Stimulated activated CD4-positive, alpha-beta T cell treated with anti-CD3 and anti-CD28 coated beads, Interleukin-2, amount 100 ng/mL, for 4 hours (primary cell): ENCODE measurements around the gene CPEB4.

Source experiments
- DNase-seq: peaks from one replicate; pipeline ENCODE4 v3.0.0-alpha.2; 2020; ENCODE audit warnings: low read depth

CPEB4 gene

DNA sequence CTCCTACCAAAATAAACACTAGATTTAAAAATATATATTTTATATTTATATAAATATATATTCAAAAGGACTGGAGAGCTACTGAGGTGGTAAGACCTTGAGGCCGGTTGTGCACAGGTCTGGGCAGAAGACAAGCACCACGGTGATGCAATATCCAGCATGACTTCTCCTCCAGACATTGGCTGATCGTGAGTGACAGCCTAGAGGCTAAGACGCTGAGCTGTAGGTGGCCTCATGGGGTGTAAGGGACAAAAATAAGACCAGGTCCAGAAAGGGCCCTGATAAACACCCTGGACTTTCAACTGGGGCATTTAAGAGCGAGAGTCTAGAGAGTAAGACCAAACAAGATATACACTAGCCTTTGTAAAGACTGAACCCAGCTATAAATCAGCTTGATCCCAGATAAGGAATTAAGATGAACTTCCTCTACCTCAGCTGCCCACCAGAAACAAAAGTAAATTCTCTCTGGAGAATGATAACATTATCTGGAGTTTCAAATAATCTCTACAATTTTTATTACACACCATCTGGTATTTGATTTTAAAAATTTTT lies 86.6 kb downstream of the CPEB4 start:
- DNase-seq: no peak

DNA sequence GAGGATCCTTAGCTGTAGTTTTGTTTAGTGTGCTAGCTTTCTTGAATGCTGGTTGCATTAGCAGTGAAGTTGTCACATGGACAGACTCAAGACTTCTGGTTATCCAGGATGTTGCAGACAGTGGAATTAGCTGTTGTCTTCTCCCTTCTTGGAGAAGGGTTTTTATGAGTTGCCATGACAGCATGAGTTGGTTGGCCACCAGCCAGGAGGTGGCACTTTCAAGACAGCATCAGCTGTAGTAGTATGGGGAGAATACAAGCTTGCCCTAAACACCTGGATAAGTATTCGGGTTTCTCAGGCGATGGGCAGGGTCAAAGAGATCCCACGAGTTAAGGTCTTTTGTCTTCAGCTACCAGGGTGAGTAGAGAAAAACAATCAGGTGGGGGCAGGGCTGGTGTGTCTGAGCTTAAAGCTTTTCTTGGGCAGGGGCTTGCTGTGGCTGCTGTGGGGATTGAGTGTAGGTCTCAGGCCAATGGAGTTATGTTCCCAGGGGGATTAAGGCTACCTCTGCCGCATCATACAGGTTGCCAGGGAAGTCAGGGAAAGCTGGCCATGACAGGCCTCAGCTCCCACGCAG lies 93.1 kb downstream of the CPEB4 start:
- no peak for DNase-seq

DNA sequence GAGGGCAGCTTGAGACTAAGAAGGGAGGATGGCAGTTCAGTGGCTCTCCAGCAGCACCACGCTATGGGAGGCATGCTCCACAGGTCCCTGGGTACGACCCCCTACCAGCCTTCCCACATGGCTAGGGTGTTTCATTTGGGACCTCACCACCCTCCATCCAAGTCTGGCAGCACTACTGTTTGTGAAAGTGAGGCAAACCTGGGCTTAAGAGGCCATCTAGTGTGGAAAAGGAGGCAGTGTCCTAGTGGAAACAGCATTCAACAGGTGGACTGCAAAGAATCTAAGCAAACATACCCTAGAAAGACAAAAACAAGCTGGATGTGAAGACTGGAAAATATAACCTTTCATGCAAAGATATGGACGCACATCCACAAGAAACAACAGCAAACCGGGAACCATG lies 96.1 kb downstream of the CPEB4 start:
- no peak for DNase-seq

DNA sequence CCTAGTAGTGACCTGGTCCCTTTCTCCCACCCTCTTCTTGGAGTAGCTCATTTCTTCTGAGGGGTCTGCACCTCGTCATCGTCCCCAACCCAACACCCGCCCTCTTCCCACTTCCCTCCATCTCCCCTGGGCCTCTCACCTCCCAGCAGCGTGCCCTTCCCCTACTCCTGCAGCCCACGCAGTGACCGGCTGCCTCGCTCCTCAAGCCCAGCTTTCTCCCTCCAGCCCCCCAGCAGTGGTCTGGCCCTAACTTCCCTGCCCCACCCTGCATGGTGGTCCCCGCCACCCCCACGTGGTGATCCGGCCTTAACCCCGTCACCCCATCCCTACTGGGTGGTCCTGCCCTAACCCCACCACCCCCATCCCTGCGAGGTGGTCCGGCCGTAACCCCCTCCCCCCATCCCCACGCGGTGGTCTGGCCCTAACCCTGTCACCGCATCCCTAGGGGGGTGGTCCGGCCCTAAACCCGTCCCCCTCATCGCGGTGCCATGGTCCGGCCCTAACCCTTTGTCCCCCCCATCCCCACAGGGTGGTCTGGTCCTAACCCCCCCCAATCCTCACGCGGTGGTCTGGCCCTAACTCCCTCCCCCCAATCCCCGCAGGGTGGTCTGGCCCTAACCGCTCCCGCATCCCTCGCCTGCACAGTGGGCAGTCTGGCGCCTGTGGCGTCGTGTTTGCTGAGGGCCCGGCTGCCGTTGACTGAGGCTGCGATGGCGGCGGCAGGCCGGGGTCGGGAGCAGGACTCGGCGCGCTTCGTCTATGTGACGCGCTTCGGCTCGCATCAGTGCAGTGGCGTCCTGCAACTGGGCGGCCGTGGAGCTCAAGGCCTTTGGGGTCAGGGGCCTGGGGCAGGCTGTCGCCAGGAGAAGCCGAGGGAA lies 100.6 kb downstream of the CPEB4 start, which contains the start of gene C5orf47:
TSS of gene C5orf47 (plus strand) at position 617 of the 878 bp plus-strand sequence. CDS start at position 711, 94 bp downstream.
- DNase-seq: no peak

DNA sequence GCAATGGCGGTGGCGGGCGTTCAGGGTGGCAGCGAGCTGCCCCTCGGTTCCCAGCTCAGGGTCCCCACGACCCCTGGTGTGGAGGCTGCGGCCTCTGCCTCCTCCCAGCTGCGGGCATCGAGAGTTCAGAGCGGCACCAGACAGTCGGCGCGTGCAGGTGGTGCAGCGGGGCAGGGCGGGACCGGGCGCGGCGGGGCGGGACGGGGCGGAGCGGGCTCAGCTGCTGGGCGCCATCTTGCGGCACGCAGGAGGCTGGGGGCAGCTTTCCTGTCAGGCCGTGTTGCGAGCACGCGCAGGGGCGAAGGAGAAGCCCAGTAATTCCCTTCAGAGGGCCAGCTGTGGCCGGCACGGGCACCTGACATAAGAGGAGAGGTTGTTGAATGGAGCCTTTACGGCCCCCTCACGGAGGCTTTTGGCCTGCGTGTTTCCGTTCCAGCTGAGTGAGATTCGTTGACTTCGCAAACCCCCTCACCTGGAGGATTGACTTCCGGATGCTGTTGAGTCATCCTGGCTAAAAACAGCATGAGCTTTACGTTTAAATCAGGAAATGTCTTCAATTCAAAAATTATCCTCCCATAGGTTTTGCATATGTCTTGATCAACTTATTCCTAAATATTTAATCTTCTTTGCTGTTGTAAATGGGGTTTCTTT lies 101.4 kb downstream of the CPEB4 start:
- no peak for DNase-seq

DNA sequence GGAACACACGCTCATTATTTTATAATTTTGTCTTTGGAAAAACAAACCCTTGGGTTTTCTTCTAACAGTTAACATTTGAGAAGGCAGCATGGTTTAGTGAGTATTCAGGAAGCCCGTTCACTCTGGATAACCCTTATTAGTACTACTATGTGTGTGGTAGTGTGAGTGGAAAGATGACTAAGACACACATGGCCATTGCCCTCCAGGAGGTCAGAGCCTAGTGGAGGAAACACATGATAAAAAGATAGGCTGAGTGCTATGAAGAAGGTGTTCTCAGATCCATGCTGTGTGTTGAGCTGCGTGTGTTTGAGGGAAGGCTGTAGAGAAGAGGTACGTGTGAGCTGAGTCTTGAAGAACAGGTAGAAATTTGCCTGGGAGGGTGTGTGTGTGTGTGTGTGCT lies 109.2 kb downstream of the CPEB4 start:
- no peak for DNase-seq

DNA sequence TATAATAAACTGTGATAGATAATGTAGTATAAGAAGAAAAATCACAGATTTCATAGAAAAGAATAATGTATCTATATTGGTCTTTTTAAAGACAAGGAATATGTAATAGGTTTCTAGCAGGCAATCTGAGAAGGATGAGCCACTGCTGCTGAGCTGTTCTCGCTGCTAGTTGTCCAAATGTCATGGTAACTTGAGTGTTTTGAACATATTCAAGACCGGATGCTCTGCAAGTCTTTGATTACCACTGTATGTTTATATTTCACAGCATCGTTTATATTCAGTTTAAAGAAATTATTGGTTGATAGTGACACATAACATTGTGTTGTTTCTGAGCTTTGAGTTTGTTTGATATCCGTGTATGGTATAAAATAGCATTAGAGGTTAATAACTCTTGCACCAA lies 110.4 kb downstream of the CPEB4 start:
- DNase-seq: no peak

DNA sequence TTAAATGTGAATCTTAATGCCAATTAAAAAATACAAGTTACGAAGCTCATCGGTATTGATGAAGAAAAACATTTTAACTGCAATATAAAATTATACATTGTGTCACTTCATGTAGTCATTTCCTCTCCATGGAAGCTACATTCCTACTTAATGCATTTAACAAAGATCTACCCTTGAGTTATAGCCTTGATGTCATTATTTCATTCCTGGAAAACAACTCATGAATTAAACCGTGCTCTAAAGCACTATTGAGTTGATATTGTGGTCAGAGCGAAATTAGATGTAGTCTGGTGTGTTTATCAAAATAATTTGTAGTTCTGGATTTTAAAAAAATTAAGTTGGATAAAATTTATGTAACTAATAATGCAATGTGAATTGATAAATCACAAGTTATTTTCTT lies 111.9 kb downstream of the CPEB4 start:
- no peak for DNase-seq

DNA sequence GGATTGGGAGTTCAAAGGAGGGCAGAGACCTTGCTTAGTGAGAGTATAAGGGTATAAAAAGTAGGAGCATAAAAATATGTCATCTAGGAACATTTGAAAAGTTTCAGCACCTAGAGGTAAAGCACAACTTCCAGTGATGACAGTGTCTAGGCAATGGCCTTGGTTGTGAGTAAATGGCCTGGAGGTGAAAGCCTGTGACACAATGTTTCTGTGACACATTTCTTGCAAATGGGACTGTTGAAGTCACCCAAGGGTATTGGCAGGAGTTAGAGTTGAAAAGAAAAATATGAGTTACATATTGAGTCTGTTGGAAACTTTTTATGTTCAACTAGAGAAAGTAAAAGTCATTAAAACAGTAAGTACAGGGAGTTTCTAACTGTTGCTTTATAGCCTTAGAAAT lies 115.6 kb downstream of the CPEB4 start:
- no peak for DNase-seq

DNA sequence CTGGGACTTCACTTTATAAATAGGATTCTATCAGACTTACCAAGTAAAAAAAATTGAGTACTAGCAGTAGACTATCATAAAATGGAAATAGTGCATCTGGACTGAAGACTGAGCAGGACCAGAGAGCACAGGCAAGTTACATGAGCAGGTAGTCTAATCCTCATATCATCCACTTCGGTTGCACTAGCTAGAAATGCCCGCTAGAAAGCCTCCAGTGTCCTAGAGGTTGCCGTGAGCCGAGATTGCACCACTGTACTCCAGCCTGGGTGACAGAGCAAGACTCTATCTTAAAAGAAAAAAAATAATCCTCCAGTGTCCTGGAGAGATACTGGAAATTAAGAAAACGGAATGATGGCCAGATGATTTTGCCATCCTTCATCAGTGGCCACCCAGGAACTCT lies 120.8 kb downstream of the CPEB4 start:
- DNase-seq: no peak

DNA sequence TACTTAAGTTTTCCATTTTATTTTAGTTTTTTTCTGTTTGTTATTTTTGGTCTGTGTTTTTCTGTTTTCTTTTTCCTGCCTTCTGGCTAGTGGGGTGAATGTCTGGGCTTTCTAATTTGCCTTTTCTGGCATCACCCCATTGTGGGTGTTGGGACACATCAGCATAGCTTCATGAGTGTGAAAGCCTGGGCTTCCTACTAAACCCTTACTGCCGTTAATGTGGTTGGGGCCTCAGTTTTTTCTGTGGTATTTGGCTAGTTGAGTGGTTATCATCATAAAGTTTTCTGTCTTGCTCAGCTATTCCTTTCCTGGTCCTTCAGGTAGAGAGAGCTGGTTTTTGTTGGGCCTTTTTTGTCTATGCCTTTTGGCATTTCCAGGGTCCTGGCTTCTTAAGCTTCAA lies 122.2 kb downstream of the CPEB4 start:
- no peak for DNase-seq

DNA sequence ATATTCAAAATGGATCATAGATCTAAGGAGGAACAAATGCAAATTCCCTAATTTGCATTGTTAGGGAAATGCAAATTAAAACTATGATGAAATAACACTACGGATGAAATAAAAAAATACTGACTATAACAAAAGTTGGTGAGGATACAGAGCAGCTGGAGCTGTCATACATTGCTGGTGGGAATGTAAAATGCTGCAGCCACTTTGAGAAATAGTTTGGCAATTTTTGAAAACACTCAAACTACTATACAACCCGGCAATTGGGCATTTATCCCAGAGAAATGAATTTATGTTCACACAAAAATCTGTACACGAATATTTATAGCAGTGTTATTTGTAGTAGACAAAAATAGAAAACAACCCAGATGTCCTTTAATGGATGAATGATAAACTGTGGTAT lies 123.3 kb downstream of the CPEB4 start:
- DNase-seq: no peak
